ENCODE measurements around the gene CPNE9. TPM values are rescaled to one million over a fixed set of nuclear protein-coding genes. Genes with fewer than 3 reads are reported as not detected.

The CPNE9 gene
- total and polyA plus RNA-seq, 2 donors from 2014 or later = 0.16 to 0.19 TPM

- no peak overlapping the region for H3K4me3 ChIP-seq (ENCODE audit: low read length in 3 of 3)
- H3K27ac ChIP-seq (ENCODE audit: low read depth in 2 of 2, low read length in 2 of 2) = no peak overlapping the region
- H3K9ac ChIP-seq (ENCODE audit: low read length in 3 of 3) = no peak overlapping the region
- intact Hi-C loops (cut with DNase I) = no loop called here
- peaks cover 0 to 83% (median 62%) of the 10 kb centered on the region in 3 donors for H3K36me3 ChIP-seq (ENCODE audit: control insufficient read depth in 2 of 3, insufficient read depth in 3 of 3, low read length in 3 of 3)
- DNase-seq (peak in 1 of 5 donors; percentile 56), FAIRE-seq (no peak)
- TF ChIP-seq CTCF (IDR thresholded peaks at IDR 0.05; ENCODE audit: borderline replicate concordance, extremely low read depth, insufficient read depth) = no peak
- H3K27me3 ChIP-seq (ENCODE audit: control insufficient read depth, insufficient read depth, low read length) = no peaks in the 10 kb centered on the region
- H3K4me1 ChIP-seq (ENCODE audit: control insufficient read depth in 2 of 3, insufficient read depth in 2 of 3, low read depth in 1 of 3, low read length in 3 of 3) = no peaks in the 10 kb centered on the region
- no peaks in the 10 kb centered on the region for H3K9me3 ChIP-seq (ENCODE audit: control insufficient read depth in 2 of 3, insufficient read depth in 1 of 3, low read length in 3 of 3)
Observed at GRCh38 chr3:9692416-9692815, 11.2 kb upstream of the CPNE9 start.

GRCh38 chr3:9695345-9695744 lies 8.3 kb upstream of the CPNE9 start:
- Histone ChIP-seq H3K4me1 (ENCODE audit: control insufficient read depth in 2 of 3, insufficient read depth in 2 of 3, low read depth in 1 of 3, low read length in 3 of 3) (no peaks in the 10 kb centered on the region), H3K9me3 (ENCODE audit: control insufficient read depth in 2 of 3, insufficient read depth in 1 of 3, low read length in 3 of 3) (no peaks in the 10 kb centered on the region), H3K4me3 (ENCODE audit: low read length in 3 of 3) (no peak overlapping the region), H3K9ac (ENCODE audit: low read length in 3 of 3) (no peak overlapping the region), H3K27me3 (ENCODE audit: control insufficient read depth, insufficient read depth, low read length) (no peaks in the 10 kb centered on the region), H3K36me3 (ENCODE audit: control insufficient read depth in 2 of 3, insufficient read depth in 3 of 3, low read length in 3 of 3) (peaks cover 0 to 66% (median 44%) of the 10 kb centered on the region in 3 donors), H3K27ac (ENCODE audit: low read depth in 2 of 2, low read length in 2 of 2) (no peak overlapping the region)
- FAIRE-seq (no peak), DNase-seq (no peak)
- intact Hi-C loops (cut with DNase I) = no loop called here
- no peak for TF ChIP-seq CTCF (IDR thresholded peaks at IDR 0.05; ENCODE audit: borderline replicate concordance, extremely low read depth, insufficient read depth)

GRCh38 chr3:9695746-9696145 lies 7.9 kb upstream of the CPNE9 start:
- FAIRE-seq = no peak
- TF ChIP-seq CTCF (IDR thresholded peaks at IDR 0.05; ENCODE audit: borderline replicate concordance, extremely low read depth, insufficient read depth) = no peak
- H3K4me3 ChIP-seq (ENCODE audit: low read length in 3 of 3) = no peak overlapping the region
- no peak overlapping the region for H3K9ac ChIP-seq (ENCODE audit: low read length in 3 of 3)
- intact Hi-C loops (cut with DNase I) = no loop called here
- peaks cover 0 to 62% (median 40%) of the 10 kb centered on the region in 3 donors for H3K36me3 ChIP-seq (ENCODE audit: control insufficient read depth in 2 of 3, insufficient read depth in 3 of 3, low read length in 3 of 3)
- DNase-seq = no peak
- no peaks in the 10 kb centered on the region for H3K4me1 ChIP-seq (ENCODE audit: control insufficient read depth in 2 of 3, insufficient read depth in 2 of 3, low read depth in 1 of 3, low read length in 3 of 3)
- H3K27ac ChIP-seq (ENCODE audit: low read depth in 2 of 2, low read length in 2 of 2) = no peak overlapping the region
- no peaks in the 10 kb centered on the region for H3K9me3 ChIP-seq (ENCODE audit: control insufficient read depth in 2 of 3, insufficient read depth in 1 of 3, low read length in 3 of 3)
- H3K27me3 ChIP-seq (ENCODE audit: control insufficient read depth, insufficient read depth, low read length) = no peaks in the 10 kb centered on the region
